SK-N-SH treated with all-trans-retinoic acid at 6 μM for 48 hours (cell line): ENCODE results near the gene MRC1.

ENCODE experiments used
- ATAC-seq: fragments of 200-7000 bp; cut with Tn5 transposase; 3 replicates; pipeline ENCODE4 v1.9.1; 2020; ENCODE audit warnings: mild to moderate bottlenecking, moderate library complexity
- ARNTL ChIP-seq: fragments of 450-650 bp; formaldehyde crosslinking; IDR thresholded peaks from 2 replicates; pipeline ENCODE4 v1.5.0; 2020; ENCODE audit warnings: low read depth, mild to moderate bottlenecking, moderate library complexity, borderline replicate concordance
- CSDC2 ChIP-seq: fragments of 250-450 bp; sonication (Bioruptor Pico); IDR thresholded peaks from 2 replicates; pipeline ENCODE4 v1.5.0; 2020; ENCODE audit warnings: mild to moderate bottlenecking, moderate library complexity
- ESRRG ChIP-seq: fragments of 250-450 bp; sonication (Bioruptor Pico); IDR thresholded peaks from 2 replicates; pipeline ENCODE4 v1.6.1; 2021; ENCODE audit warnings: mild to moderate bottlenecking
- ISL1 ChIP-seq: fragments of 250-450 bp; sonication (Bioruptor Pico); IDR thresholded peaks from 2 replicates; pipeline ENCODE4 v2.1.2; 2022; ENCODE audit warnings: mild to moderate bottlenecking, moderate library complexity
- OSR1 ChIP-seq: fragments of 250-450 bp; sonication (Bioruptor Pico); IDR thresholded peaks from 2 replicates; pipeline ENCODE4 v1.8.0; 2022; ENCODE audit warnings: moderate library complexity, mild to moderate bottlenecking, inconsistent platforms
- PPARA ChIP-seq: fragments of 250-450 bp; sonication (Bioruptor Pico); IDR thresholded peaks from 2 replicates; pipeline ENCODE4 v1.5.0; 2020; ENCODE audit warnings: mild to moderate bottlenecking, borderline replicate concordance
- RARB ChIP-seq: fragments of 250-450 bp; sonication (Bioruptor Pico); IDR thresholded peaks from 2 replicates; pipeline ENCODE4 v1.8.0; 2021; ENCODE audit warnings: mild to moderate bottlenecking, moderate library complexity
- TCF4 ChIP-seq: fragments of 250-450 bp; sonication (Bioruptor Pico); IDR thresholded peaks from 2 replicates; pipeline ENCODE4 v1.8.0; 2021; ENCODE audit warnings: mild to moderate bottlenecking, moderate library complexity, borderline replicate concordance
- TOX ChIP-seq: fragments of 250-450 bp; sonication (Bioruptor Pico); IDR thresholded peaks from 2 replicates; pipeline ENCODE4 v1.8.0; 2021; ENCODE audit warnings: mild to moderate bottlenecking, moderate library complexity, borderline replicate concordance
- ZFP30 ChIP-seq: fragments of 450-650 bp; formaldehyde crosslinking; IDR thresholded peaks from 2 replicates; pipeline ENCODE4 v1.5.0; 2022; ENCODE audit warnings: mild to moderate bottlenecking, moderate library complexity
- ZNF70 ChIP-seq: fragments of 450-650 bp; formaldehyde crosslinking; IDR thresholded peaks from 2 replicates; pipeline ENCODE4 v1.5.0; 2020; ENCODE audit warnings: mild to moderate bottlenecking, moderate library complexity
- ZNF8 ChIP-seq: fragments of 450-650 bp; formaldehyde crosslinking; IDR thresholded peaks from 2 replicates; pipeline ENCODE4 v1.5.0; 2020; ENCODE audit warnings: mild to moderate bottlenecking, moderate library complexity
- TF ChIP-seq, protein P1 (sequence below): fragments of 250-450 bp; sonication (Bioruptor Pico); IDR thresholded peaks from 2 replicates; pipeline ENCODE4 v1.8.0; 2021; ENCODE audit warnings: low read depth, mild to moderate bottlenecking, moderate library complexity, borderline replicate concordance
- TF ChIP-seq, protein P2 (sequence below): fragments of 250-450 bp; sonication (Bioruptor Pico); IDR thresholded peaks from 2 replicates; pipeline ENCODE4 v1.5.0; 2020; ENCODE audit warnings: mild to moderate bottlenecking, moderate library complexity
- TF ChIP-seq, protein P3 (sequence below): fragments of 250-450 bp; sonication (Bioruptor Pico); IDR thresholded peaks from 2 replicates; pipeline ENCODE4 v1.5.1; 2020; ENCODE audit warnings: low read depth, mild to moderate bottlenecking, moderate library complexity
- TF ChIP-seq, protein P4 (sequence below): fragments of 250-450 bp; sonication (Bioruptor Pico); IDR thresholded peaks from 2 replicates; pipeline ENCODE4 v1.8.0; 2020; ENCODE audit warnings: mild to moderate bottlenecking, moderate library complexity, borderline replicate concordance

The MRC1 gene

DNA sequence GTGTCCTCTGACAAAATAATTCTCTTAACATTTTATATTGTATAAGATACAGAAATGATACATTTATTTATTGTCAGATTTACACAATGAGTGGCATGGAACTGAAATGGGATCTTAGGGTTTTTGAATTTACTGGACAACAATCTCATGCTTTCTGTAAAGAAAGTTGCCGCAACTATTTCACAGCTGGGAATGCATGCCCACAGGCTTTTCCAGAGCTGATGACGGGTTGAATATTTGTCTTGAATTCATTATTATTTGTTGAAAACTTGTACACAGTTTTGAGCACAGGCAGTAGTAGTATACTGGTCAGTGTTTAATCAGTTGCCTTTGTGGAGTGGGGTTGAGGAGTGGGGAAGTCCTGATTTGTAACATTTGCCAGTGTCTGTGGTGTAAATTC, 20.5 kb upstream of the MRC1 start:
- TF ChIP-seq PPARA (CRISPR knock-in tag) (no peak), ESRRG (no peak), CSDC2 (CRISPR knock-in tag) (no peak), ZNF8 (CRISPR knock-in tag) (no peak), RARB (no peak), ARNTL (CRISPR knock-in tag) (no peak), TCF4 (CRISPR knock-in tag) (no peak), ISL1 (CRISPR knock-in tag) (no peak), ZNF70 (CRISPR knock-in tag) (no peak)
- TF ChIP-seq, protein P1, sequence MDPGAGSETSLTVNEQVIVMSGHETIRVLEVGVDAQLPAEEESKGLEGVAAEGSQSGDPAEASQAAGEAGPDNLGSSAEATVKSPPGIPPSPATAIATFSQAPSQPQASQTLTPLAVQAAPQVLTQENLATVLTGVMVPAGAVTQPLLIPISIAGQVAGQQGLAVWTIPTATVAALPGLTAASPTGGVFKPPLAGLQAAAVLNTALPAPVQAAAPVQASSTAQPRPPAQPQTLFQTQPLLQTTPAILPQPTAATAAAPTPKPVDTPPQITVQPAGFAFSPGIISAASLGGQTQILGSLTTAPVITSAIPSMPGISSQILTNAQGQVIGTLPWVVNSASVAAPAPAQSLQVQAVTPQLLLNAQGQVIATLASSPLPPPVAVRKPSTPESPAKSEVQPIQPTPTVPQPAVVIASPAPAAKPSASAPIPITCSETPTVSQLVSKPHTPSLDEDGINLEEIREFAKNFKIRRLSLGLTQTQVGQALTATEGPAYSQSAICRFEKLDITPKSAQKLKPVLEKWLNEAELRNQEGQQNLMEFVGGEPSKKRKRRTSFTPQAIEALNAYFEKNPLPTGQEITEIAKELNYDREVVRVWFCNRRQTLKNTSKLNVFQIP (CRISPR knock-in tag), result no peak
- TF ChIP-seq, protein P2, sequence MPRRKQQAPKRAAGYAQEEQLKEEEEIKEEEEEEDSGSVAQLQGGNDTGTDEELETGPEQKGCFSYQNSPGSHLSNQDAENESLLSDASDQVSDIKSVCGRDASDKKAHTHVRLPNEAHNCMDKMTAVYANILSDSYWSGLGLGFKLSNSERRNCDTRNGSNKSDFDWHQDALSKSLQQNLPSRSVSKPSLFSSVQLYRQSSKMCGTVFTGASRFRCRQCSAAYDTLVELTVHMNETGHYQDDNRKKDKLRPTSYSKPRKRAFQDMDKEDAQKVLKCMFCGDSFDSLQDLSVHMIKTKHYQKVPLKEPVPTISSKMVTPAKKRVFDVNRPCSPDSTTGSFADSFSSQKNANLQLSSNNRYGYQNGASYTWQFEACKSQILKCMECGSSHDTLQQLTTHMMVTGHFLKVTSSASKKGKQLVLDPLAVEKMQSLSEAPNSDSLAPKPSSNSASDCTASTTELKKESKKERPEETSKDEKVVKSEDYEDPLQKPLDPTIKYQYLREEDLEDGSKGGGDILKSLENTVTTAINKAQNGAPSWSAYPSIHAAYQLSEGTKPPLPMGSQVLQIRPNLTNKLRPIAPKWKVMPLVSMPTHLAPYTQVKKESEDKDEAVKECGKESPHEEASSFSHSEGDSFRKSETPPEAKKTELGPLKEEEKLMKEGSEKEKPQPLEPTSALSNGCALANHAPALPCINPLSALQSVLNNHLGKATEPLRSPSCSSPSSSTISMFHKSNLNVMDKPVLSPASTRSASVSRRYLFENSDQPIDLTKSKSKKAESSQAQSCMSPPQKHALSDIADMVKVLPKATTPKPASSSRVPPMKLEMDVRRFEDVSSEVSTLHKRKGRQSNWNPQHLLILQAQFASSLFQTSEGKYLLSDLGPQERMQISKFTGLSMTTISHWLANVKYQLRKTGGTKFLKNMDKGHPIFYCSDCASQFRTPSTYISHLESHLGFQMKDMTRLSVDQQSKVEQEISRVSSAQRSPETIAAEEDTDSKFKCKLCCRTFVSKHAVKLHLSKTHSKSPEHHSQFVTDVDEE (CRISPR knock-in tag), result no peak

DNA sequence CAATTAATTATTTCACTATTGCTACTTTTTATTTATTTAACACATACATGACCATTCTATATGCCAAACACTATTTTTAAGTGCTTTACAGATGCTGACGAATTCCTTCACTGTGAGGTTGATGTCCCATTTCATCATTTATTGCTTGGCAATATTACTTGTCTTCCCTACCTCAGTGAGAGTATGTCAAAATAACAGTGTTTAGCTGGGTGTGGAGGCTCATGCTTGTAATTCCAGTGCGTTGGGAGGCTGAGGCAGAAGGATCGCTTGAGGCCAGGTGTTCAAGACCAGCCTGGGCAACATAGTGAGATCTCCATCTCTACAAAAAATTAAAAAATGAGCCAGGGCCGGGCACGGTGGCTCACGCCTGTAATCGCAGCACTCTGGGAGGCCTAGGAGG, 19.8 kb upstream of the MRC1 start:
- TF ChIP-seq ZFP30 (CRISPR knock-in tag), result no peak
- TF ChIP-seq, protein P3, sequence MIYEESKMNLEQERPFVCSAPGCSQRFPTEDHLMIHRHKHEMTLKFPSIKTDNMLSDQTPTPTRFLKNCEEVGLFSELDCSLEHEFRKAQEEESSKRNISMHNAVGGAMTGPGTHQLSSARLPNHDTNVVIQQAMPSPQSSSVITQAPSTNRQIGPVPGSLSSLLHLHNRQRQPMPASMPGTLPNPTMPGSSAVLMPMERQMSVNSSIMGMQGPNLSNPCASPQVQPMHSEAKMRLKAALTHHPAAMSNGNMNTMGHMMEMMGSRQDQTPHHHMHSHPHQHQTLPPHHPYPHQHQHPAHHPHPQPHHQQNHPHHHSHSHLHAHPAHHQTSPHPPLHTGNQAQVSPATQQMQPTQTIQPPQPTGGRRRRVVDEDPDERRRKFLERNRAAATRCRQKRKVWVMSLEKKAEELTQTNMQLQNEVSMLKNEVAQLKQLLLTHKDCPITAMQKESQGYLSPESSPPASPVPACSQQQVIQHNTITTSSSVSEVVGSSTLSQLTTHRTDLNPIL (CRISPR knock-in tag), result no peak
- TF ChIP-seq, protein P1 (CRISPR knock-in tag), result no peak
- ATAC-seq, result no peak

More for the DNA sequence above, 20.5 kb upstream of the MRC1 start:
- no peak for ATAC-seq

DNA sequence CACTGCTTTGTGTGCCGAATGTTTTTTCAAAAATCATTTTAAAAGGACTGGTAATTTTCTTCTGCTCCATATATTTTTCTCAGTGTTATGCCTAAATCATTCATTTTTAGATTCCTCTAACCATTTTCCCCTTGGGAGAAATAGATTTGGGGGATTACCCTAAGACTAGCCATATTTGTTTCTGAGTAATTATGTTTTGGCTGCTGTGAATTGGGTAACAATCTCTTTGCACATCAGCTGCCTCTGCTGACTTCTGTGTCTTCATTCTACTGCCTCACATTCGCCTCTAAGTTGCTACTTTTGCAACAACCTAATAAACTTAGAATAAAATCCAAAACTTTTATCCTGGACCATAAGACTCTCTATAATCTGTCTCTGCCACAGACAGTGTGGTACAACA, 18.5 kb upstream of the MRC1 start:
- no peak for ATAC-seq

More for the DNA sequence above, 18.5 kb upstream of the MRC1 start:
- no peak for TF ChIP-seq PPARA (CRISPR knock-in tag)
- TF ChIP-seq, protein P3 (CRISPR knock-in tag), result no peak
- TF ChIP-seq, protein P2 (CRISPR knock-in tag), result no peak
- no peak for TF ChIP-seq OSR1
- no peak for TF ChIP-seq ZNF70 (CRISPR knock-in tag)
- TF ChIP-seq TOX (CRISPR knock-in tag), result no peak
- TF ChIP-seq, protein P4, sequence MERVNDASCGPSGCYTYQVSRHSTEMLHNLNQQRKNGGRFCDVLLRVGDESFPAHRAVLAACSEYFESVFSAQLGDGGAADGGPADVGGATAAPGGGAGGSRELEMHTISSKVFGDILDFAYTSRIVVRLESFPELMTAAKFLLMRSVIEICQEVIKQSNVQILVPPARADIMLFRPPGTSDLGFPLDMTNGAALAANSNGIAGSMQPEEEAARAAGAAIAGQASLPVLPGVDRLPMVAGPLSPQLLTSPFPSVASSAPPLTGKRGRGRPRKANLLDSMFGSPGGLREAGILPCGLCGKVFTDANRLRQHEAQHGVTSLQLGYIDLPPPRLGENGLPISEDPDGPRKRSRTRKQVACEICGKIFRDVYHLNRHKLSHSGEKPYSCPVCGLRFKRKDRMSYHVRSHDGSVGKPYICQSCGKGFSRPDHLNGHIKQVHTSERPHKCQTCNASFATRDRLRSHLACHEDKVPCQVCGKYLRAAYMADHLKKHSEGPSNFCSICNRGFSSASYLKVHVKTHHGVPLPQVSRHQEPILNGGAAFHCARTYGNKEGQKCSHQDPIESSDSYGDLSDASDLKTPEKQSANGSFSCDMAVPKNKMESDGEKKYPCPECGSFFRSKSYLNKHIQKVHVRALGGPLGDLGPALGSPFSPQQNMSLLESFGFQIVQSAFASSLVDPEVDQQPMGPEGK (CRISPR knock-in tag), result no peak
- no peak for TF ChIP-seq RARB
- TF ChIP-seq, protein P1 (CRISPR knock-in tag), result no peak
- TF ChIP-seq CSDC2 (CRISPR knock-in tag), result no peak
